Activated CD4-positive, alpha-beta T cell treated with anti-CD3 and anti-CD28 coated beads, Interleukin-2, amount 50 U/mL, for 4 hours (primary cell): Measurements from ENCODE around the gene ARHGAP26.

Experiments used
- DNase-seq, 2 experiments: peaks; one replicate each; pipeline ENCODE4 v3.0.0-alpha.2; 2020

ARHGAP26 gene

GRCh38 chr5:143155455-143155854, 385.3 kb downstream of the ARHGAP26 start:
- no peak for DNase-seq

GRCh38 chr5:143156086-143156485, 385.9 kb downstream of the ARHGAP26 start:
- no peak for DNase-seq

- DNase-seq, result no peak
These were observed 386.4 kb downstream of the ARHGAP26 start for GRCh38 chr5:143156572-143156971.

- no peak for DNase-seq
These were observed 388.9 kb downstream of the ARHGAP26 start for GRCh38 chr5:143159031-143159430.

GRCh38 chr5:143161885-143162540, 391.8 kb downstream of the ARHGAP26 start:
- DNase-seq, result no peak

- DNase-seq, result no peak
These were observed 392.6 kb downstream of the ARHGAP26 start for GRCh38 chr5:143162810-143163209.

- DNase-seq, result no peak
These were observed 394.4 kb downstream of the ARHGAP26 start for GRCh38 chr5:143164557-143164956.

GRCh38 chr5:143165049-143165880, 395.1 kb downstream of the ARHGAP26 start:
- DNase-seq, result no peak

GRCh38 chr5:143166090-143166489, 395.9 kb downstream of the ARHGAP26 start:
- no peak for DNase-seq

GRCh38 chr5:143166661-143167420, 396.7 kb downstream of the ARHGAP26 start:
- DNase-seq, result no peak

GRCh38 chr5:143168171-143168741, 398.1 kb downstream of the ARHGAP26 start:
- DNase-seq, result no peak

GRCh38 chr5:143168921-143169810, 399.0 kb downstream of the ARHGAP26 start:
- no peak for DNase-seq

GRCh38 chr5:143170104-143170503, 399.9 kb downstream of the ARHGAP26 start:
- DNase-seq, result no peak

GRCh38 chr5:143170977-143171376, 400.8 kb downstream of the ARHGAP26 start:
- no peak for DNase-seq

GRCh38 chr5:143172739-143173138, 402.6 kb downstream of the ARHGAP26 start:
- DNase-seq, result no peak

GRCh38 chr5:143173139-143173889, 403.1 kb downstream of the ARHGAP26 start:
- DNase-seq, result no peak

GRCh38 chr5:143174714-143175398, 404.7 kb downstream of the ARHGAP26 start:
- DNase-seq, result no peak

GRCh38 chr5:143176048-143176447, 405.9 kb downstream of the ARHGAP26 start:
- no peak for DNase-seq

GRCh38 chr5:143177263-143177983, 407.2 kb downstream of the ARHGAP26 start:
- DNase-seq, result no peak

GRCh38 chr5:143179126-143179740, 409.1 kb downstream of the ARHGAP26 start:
- DNase-seq, result no peak
